Lung (tissue), 12 donors: ENCODE data around the gene CAMKV. TPM values are rescaled to one million over a fixed set of nuclear protein-coding genes. Genes with fewer than 3 reads are reported as not detected.

Experiments used
- ATAC-seq: fragments of 200-7000 bp; cut with Tn5 transposase; one replicate; pipeline ENCODE4 v1.9.1; 2020; ENCODE audit warnings: moderate number of reproducible peaks; ENCODE audit not compliant: insufficient read depth, low FRiP score
- DNase-seq, 3 donors: peaks; one replicate each; pipeline ENCODE4 v3.0.0-alpha.2; 2013 to 2017
- H3K27ac ChIP-seq, 2 donors: one replicate each; pipeline ENCODE4 v1.5.1; 2013; ENCODE audit warnings: mild to moderate bottlenecking in 2 of 2, moderate library complexity in 2 of 2, control low read depth in 1 of 2, inconsistent platforms in 1 of 2, low read depth in 1 of 2, low read length in 1 of 2
- H3K27me3 ChIP-seq, 3 donors: one replicate each; pipeline ENCODE4 v1.5.1; 2013; ENCODE audit warnings: low read length in 2 of 3; ENCODE audit not compliant: control insufficient read depth in 3 of 3, insufficient read depth in 3 of 3
- H3K36me3 ChIP-seq, 4 donors: one replicate each; pipeline ENCODE4 v1.5.1; 2013; ENCODE audit warnings: low read length in 4 of 4, mild to moderate bottlenecking in 1 of 4, moderate library complexity in 1 of 4; ENCODE audit not compliant: control insufficient read depth in 4 of 4, insufficient read depth in 4 of 4
- H3K4me1 ChIP-seq, 5 donors: one replicate each; pipeline ENCODE4 v1.5.1; 2013; ENCODE audit warnings: low read length in 5 of 5, mild to moderate bottlenecking in 2 of 5, moderate library complexity in 1 of 5; ENCODE audit not compliant: control insufficient read depth in 5 of 5, insufficient read depth in 5 of 5
- H3K4me3 ChIP-seq: one replicate; pipeline ENCODE4 v1.5.1; 2013; ENCODE audit warnings: mild to moderate bottlenecking, control low read depth, moderate library complexity
- H3K9ac ChIP-seq, 2 donors: one replicate each; pipeline ENCODE4 v1.5.1; 2013; ENCODE audit warnings: low read length in 2 of 2, control low read depth in 1 of 2; ENCODE audit not compliant: insufficient read depth in 1 of 2
- H3K9me3 ChIP-seq, 4 donors: one replicate each; pipeline ENCODE4 v1.5.1; 2013; ENCODE audit warnings: low read length in 3 of 4, mild to moderate bottlenecking in 1 of 4, moderate library complexity in 1 of 4; ENCODE audit not compliant: control insufficient read depth in 4 of 4, insufficient read depth in 3 of 4
- WGBS, 2 donors: extraction: QIAGEN DNeasy Blood & Tissue Kit; methylation state at CpG; one replicate each; pipeline ENCODE4 v1.1.7; 2013; 5-methylcytosine and 5-hydroxymethylcytosine counted together
- polyA plus RNA-seq, 2 donors: library from polyadenylated mRNA; stranded (reverse); fragments of 200-250 nt; gene quantifications; one replicate each; pipeline ENCODE4 v1.2.1, GENCODE V29; 2013
- total RNA-seq, 2 donors: library from RNA; depleted of rRNA in 1 of 2; stranded (reverse); fragments of >200 nt in 1 of 2; gene quantifications; one replicate each; pipeline ENCODE4 v1.2.1, GENCODE V29; 2014 to 2021
- TF ChIP-seq, protein P1 (sequence below): IDR thresholded peaks from 2 replicates; pipeline ENCODE4 v1.5.1; 2012; ENCODE audit warnings: mild to moderate bottlenecking; ENCODE audit errors: control extremely low read depth, extremely low read depth
- donor health status: control.
- donor health status: control.
- donor health status: Bipolar disorder and iron deficiency.
- donor health status: healthy.
- donor health status: DM: yes; HTN: yes; CAD: no.

Gene CAMKV
- total and polyA plus RNA-seq, 4 donors, result 0.34 TPM; not detected in 3

- H3K9me3 ChIP-seq, result no peaks in the 10 kb centered on the region
These were observed 14.0 kb downstream of the CAMKV start for GRCh38 chr3:49855662-49856061.

GRCh38 chr3:49845694-49846093 is 24.0 kb downstream of the CAMKV start:
- Histone ChIP-seq H3K4me1 (peaks cover 0 to 3% (median 0%) of the 10 kb centered on the region in 5 donors), H3K4me3 (no peak overlapping the region), H3K27me3 (no peaks in the 10 kb centered on the region), H3K27ac (no peak overlapping the region), H3K9ac (no peak overlapping the region), H3K9me3 (no peaks in the 10 kb centered on the region), H3K36me3 (no peaks in the 10 kb centered on the region)
- WGBS, 2 donors, result 85 to 94% methylated on average over 3 of the region's 3 CpGs
- DNase-seq, result no peak
- no peak for ATAC-seq
- TF ChIP-seq, protein P1, sequence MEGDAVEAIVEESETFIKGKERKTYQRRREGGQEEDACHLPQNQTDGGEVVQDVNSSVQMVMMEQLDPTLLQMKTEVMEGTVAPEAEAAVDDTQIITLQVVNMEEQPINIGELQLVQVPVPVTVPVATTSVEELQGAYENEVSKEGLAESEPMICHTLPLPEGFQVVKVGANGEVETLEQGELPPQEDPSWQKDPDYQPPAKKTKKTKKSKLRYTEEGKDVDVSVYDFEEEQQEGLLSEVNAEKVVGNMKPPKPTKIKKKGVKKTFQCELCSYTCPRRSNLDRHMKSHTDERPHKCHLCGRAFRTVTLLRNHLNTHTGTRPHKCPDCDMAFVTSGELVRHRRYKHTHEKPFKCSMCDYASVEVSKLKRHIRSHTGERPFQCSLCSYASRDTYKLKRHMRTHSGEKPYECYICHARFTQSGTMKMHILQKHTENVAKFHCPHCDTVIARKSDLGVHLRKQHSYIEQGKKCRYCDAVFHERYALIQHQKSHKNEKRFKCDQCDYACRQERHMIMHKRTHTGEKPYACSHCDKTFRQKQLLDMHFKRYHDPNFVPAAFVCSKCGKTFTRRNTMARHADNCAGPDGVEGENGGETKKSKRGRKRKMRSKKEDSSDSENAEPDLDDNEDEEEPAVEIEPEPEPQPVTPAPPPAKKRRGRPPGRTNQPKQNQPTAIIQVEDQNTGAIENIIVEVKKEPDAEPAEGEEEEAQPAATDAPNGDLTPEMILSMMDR, result no peak

More at GRCh38 chr3:49855662-49856061, 14.0 kb downstream of the CAMKV start:
- peaks cover 2 to 9% (median 7%) of the 10 kb centered on the region in 5 donors for H3K4me1 ChIP-seq
- H3K27me3 ChIP-seq, result no peaks in the 10 kb centered on the region
- DNase-seq, result no peak
- H3K4me3 ChIP-seq, result no peak overlapping the region
- TF ChIP-seq, protein P1, result no peak
- ATAC-seq, result no peak
- 49 to 67% methylated on average over 5 of the region's 5 CpGs for WGBS, 2 donors
- no peak overlapping the region for H3K27ac ChIP-seq
- peak overlapping the region in 1 of 2 donors; percentile 16 for H3K9ac ChIP-seq
- H3K36me3 ChIP-seq, result no peaks in the 10 kb centered on the region

- H3K27me3 ChIP-seq, result no peaks in the 10 kb centered on the region
- ATAC-seq (no peak), DNase-seq (no peak)
- H3K36me3 ChIP-seq, result no peaks in the 10 kb centered on the region
- H3K27ac ChIP-seq, result no peak overlapping the region
- WGBS, 2 donors, result 82 to 83% methylated on average over 5 of the region's 5 CpGs
- TF ChIP-seq, protein P1, result no peak
- H3K9me3 ChIP-seq, result no peaks in the 10 kb centered on the region
- no peak overlapping the region for H3K9ac ChIP-seq
- H3K4me1 ChIP-seq, result peaks cover 0 to 9% (median 0%) of the 10 kb centered on the region in 5 donors
- no peak overlapping the region for H3K4me3 ChIP-seq
These were observed 25.1 kb downstream of the CAMKV start for GRCh38 chr3:49844464-49845183.
